AG09309 (cell line): Measurements from ENCODE around the gene BRF1.

ENCODE experiments used
- DNase-seq: peaks from one replicate; pipeline ENCODE4 v3.0.0-alpha.2; 2010; ENCODE audit warnings: low read depth
- H3K4me3 ChIP-seq: 2 replicates; pipeline ENCODE4 v1.5.1; 2011; ENCODE audit warnings: mild to moderate bottlenecking, low read depth, low read length, moderate library complexity; ENCODE audit not compliant: control insufficient read depth
- TF ChIP-seq, protein P1 (sequence below): IDR thresholded peaks from 2 replicates; pipeline ENCODE4 v1.5.1; 2011; ENCODE audit warnings: mild to moderate bottlenecking, low read depth, low read length, inconsistent platforms; ENCODE audit not compliant: insufficient read depth, control insufficient read depth; ENCODE audit errors: missing control alignments

The BRF1 gene

DNA sequence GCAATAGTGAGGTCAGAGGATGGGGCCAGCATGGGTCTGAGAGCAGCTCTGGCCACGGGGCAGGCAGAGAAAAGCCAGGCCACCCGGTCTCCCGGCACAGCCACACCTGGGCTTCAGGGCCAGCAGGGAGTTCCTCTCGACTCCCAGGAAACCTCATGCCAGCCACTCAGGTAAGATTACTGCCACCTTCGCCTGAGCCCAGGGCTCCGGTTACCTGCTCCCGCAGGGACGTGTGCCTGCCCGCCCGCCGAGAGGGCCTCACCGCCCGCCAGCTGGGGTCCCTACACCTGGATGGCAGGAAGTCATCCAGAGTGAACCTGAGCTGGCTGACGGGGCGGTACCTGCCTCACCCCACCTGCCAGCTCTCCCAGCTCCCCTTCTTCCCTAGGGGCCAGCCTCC lies 139.5 kb downstream of the BRF1 start:
- H3K4me3 ChIP-seq, result no peak overlapping the region
- TF ChIP-seq, protein P1, sequence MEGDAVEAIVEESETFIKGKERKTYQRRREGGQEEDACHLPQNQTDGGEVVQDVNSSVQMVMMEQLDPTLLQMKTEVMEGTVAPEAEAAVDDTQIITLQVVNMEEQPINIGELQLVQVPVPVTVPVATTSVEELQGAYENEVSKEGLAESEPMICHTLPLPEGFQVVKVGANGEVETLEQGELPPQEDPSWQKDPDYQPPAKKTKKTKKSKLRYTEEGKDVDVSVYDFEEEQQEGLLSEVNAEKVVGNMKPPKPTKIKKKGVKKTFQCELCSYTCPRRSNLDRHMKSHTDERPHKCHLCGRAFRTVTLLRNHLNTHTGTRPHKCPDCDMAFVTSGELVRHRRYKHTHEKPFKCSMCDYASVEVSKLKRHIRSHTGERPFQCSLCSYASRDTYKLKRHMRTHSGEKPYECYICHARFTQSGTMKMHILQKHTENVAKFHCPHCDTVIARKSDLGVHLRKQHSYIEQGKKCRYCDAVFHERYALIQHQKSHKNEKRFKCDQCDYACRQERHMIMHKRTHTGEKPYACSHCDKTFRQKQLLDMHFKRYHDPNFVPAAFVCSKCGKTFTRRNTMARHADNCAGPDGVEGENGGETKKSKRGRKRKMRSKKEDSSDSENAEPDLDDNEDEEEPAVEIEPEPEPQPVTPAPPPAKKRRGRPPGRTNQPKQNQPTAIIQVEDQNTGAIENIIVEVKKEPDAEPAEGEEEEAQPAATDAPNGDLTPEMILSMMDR, result no peak
- DNase-seq, result no peak

- DNase-seq, result no peak
- H3K4me3 ChIP-seq, result no peak overlapping the region
- TF ChIP-seq, protein P1, result no peak
Measured at GRCh38 chr14:105160776-105161175, 140.0 kb downstream of the BRF1 start.

DNA sequence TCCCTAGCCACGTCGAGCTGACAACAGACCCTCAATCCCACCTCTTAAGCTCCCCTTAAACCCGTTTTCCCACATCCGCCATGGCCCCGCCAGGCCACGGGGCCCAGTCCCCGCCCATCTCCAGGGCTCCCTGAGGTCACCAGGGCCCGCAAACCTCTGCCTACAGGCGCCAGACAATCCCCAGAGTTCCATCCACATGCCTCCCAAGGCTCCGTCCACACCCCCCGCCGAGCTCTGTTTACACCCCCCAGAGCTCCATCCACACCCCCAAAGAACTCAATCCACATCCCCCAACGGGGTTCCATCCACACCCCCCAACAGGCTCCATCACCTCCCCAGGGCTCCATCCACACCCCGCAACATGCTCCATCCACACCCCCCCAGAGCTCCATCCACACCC lies 141.5 kb downstream of the BRF1 start:
- no peak for DNase-seq
- H3K4me3 ChIP-seq, result no peak overlapping the region
- TF ChIP-seq, protein P1, result no peak
